ENCODE results near the gene TRANK1.

TRANK1 gene

GRCh38 chr3:36941162-36941561 is 3.7 kb downstream of the TRANK1 start:
- no peak for TF ChIP-seq TAF1 (IDR thresholded peaks at IDR 0.05; ENCODE audit: borderline replicate concordance, insufficient read depth, low read length)
- TF ChIP-seq REST (IDR thresholded peaks at IDR 0.05; ENCODE audit: insufficient read depth in 1 of 2, low read depth in 2 of 2, low read length in 2 of 2) = no peak
- no peak for TF ChIP-seq POLR2AphosphoS5 (IDR thresholded peaks at IDR 0.05; ENCODE audit: low read depth, low read length)
- TF ChIP-seq FOXP2 (optimal IDR thresholded peaks at IDR 0.05; ENCODE audit: borderline replicate concordance, extremely low read depth, extremely low read length, insufficient read depth) = no peak
- TF ChIP-seq SIN3A (IDR thresholded peaks at IDR 0.05; ENCODE audit: borderline replicate concordance, insufficient read depth, low read length) = no peak

- TF ChIP-seq SIN3A (IDR thresholded peaks at IDR 0.05; ENCODE audit: borderline replicate concordance, insufficient read depth, low read length) (no peak), POLR2AphosphoS5 (IDR thresholded peaks at IDR 0.05; ENCODE audit: low read depth, low read length) (no peak), TAF1 (IDR thresholded peaks at IDR 0.05; ENCODE audit: borderline replicate concordance, insufficient read depth, low read length) (no peak), FOXP2 (optimal IDR thresholded peaks at IDR 0.05; ENCODE audit: borderline replicate concordance, extremely low read depth, extremely low read length, insufficient read depth) (no peak), REST (IDR thresholded peaks at IDR 0.05; ENCODE audit: insufficient read depth in 1 of 2, low read depth in 2 of 2, low read length in 2 of 2) (no peak)
Observed at GRCh38 chr3:36937492-36937891, 7.4 kb downstream of the TRANK1 start.

GRCh38 chr3:36933540-36934296 is 11.1 kb downstream of the TRANK1 start:
- TF ChIP-seq POLR2AphosphoS5 (IDR thresholded peaks at IDR 0.05; ENCODE audit: low read depth, low read length) (no peak), FOXP2 (optimal IDR thresholded peaks at IDR 0.05; ENCODE audit: borderline replicate concordance, extremely low read depth, extremely low read length, insufficient read depth) (no peak), TAF1 (IDR thresholded peaks at IDR 0.05; ENCODE audit: borderline replicate concordance, insufficient read depth, low read length) (no peak), REST (IDR thresholded peaks at IDR 0.05; ENCODE audit: insufficient read depth in 1 of 2, low read depth in 2 of 2, low read length in 2 of 2) (no peak), SIN3A (IDR thresholded peaks at IDR 0.05; ENCODE audit: borderline replicate concordance, insufficient read depth, low read length) (no peak)

- no peak for TF ChIP-seq FOXP2 (optimal IDR thresholded peaks at IDR 0.05; ENCODE audit: borderline replicate concordance, extremely low read depth, extremely low read length, insufficient read depth)
- no peak for TF ChIP-seq SIN3A (IDR thresholded peaks at IDR 0.05; ENCODE audit: borderline replicate concordance, insufficient read depth, low read length)
- no peak for TF ChIP-seq POLR2AphosphoS5 (IDR thresholded peaks at IDR 0.05; ENCODE audit: low read depth, low read length)
- TF ChIP-seq TAF1 (IDR thresholded peaks at IDR 0.05; ENCODE audit: borderline replicate concordance, insufficient read depth, low read length) = no peak
- no peak for TF ChIP-seq REST (IDR thresholded peaks at IDR 0.05; ENCODE audit: insufficient read depth in 1 of 2, low read depth in 2 of 2, low read length in 2 of 2)
Observed at GRCh38 chr3:36928220-36928619, 16.6 kb downstream of the TRANK1 start.

Measured in PFSK-1 (cell line).